H9 (cell line): ENCODE results near the gene TFG. TPM values are rescaled to one million over a fixed set of nuclear protein-coding genes. Genes with fewer than 3 reads are reported as not detected.

Source experiments
- DNase-seq: peaks from one replicate; pipeline ENCODE4 v3.0.0-alpha.2; 2017
- H2AFZ ChIP-seq: one replicate; pipeline ENCODE4 v1.6.1; 2013; ENCODE audit warnings: mild to moderate bottlenecking, low read length, control low read depth, moderate library complexity
- H2AK5ac ChIP-seq: 2 replicates; pipeline ENCODE4 v1.6.1; 2013; ENCODE audit warnings: low read length, control low read depth, mixed read lengths; ENCODE audit not compliant: insufficient read length
- H2BK120ac ChIP-seq: one replicate; pipeline ENCODE4 v1.6.1; 2013; ENCODE audit warnings: low read depth, mild to moderate bottlenecking, low read length, control low read depth, inconsistent platforms; ENCODE audit not compliant: poor library complexity, severe bottlenecking
- H2BK12ac ChIP-seq: 2 replicates; pipeline ENCODE4 v1.6.1; 2013; ENCODE audit warnings: low read length, control low read depth, mixed read lengths, low read depth; ENCODE audit not compliant: insufficient read length
- H2BK15ac ChIP-seq: 2 replicates; pipeline ENCODE4 v1.6.1; 2013; ENCODE audit warnings: low read depth, low read length, control low read depth
- H2BK20ac ChIP-seq: one replicate; pipeline ENCODE4 v1.6.1; 2013; ENCODE audit warnings: low read depth, mild to moderate bottlenecking, low read length, control low read depth, inconsistent platforms; ENCODE audit not compliant: poor library complexity, severe bottlenecking
- H2BK5ac ChIP-seq: 2 replicates; pipeline ENCODE4 v1.6.1; 2013; ENCODE audit warnings: low read length, control low read depth, mixed read lengths; ENCODE audit not compliant: insufficient read length
- H3K14ac ChIP-seq: 2 replicates; pipeline ENCODE4 v1.6.1; 2013; ENCODE audit warnings: low read length, control low read depth; ENCODE audit not compliant: insufficient read depth
- H3K18ac ChIP-seq: 2 replicates; pipeline ENCODE4 v1.6.1; 2013; ENCODE audit warnings: low read depth, mild to moderate bottlenecking, mixed read lengths, low read length, control low read depth; ENCODE audit not compliant: insufficient read length
- H3K23ac ChIP-seq: 2 replicates; pipeline ENCODE4 v1.6.1; 2013; ENCODE audit warnings: low read length, control low read depth, mixed read lengths, low read depth; ENCODE audit not compliant: insufficient read length
- H3K23me2 ChIP-seq: 2 replicates; pipeline ENCODE4 v1.6.1; 2013; ENCODE audit warnings: low read depth, mild to moderate bottlenecking, mixed read lengths, low read length, control low read depth; ENCODE audit not compliant: insufficient read length, poor library complexity, severe bottlenecking
- H3K27ac ChIP-seq: 2 replicates; pipeline ENCODE4 v1.5.1; 2013; ENCODE audit warnings: low read length, control low read depth, mixed read lengths, low read depth; ENCODE audit not compliant: insufficient read length
- H3K27me3 ChIP-seq: 2 replicates; pipeline ENCODE4 v1.6.1; 2013; ENCODE audit warnings: low read length, control low read depth, inconsistent platforms; ENCODE audit not compliant: insufficient read depth
- H3K4ac ChIP-seq: 2 replicates; pipeline ENCODE4 v1.6.1; 2013; ENCODE audit warnings: low read depth, mild to moderate bottlenecking, control low read depth, inconsistent platforms, low read length, moderate library complexity
- H3K4me1 ChIP-seq: 2 replicates; pipeline ENCODE4 v1.6.1; 2013; ENCODE audit warnings: low read length, control low read depth, inconsistent platforms; ENCODE audit not compliant: insufficient read depth
- H3K4me2 ChIP-seq: 2 replicates; pipeline ENCODE4 v1.6.1; 2013; ENCODE audit warnings: low read length, control low read depth, mixed read lengths; ENCODE audit not compliant: insufficient read length, insufficient read depth
- H3K56ac ChIP-seq: 2 replicates; pipeline ENCODE4 v1.6.1; 2013; ENCODE audit warnings: low read depth, mild to moderate bottlenecking, mixed read lengths, low read length, control low read depth; ENCODE audit not compliant: insufficient read length
- H3K79me1 ChIP-seq: 2 replicates; pipeline ENCODE4 v1.6.1; 2013; ENCODE audit warnings: low read depth, mild to moderate bottlenecking, moderate library complexity, low read length, control low read depth, inconsistent platforms; ENCODE audit not compliant: insufficient read depth, poor library complexity, severe bottlenecking
- H3K79me2 ChIP-seq: 2 replicates; pipeline ENCODE4 v1.6.1; 2013; ENCODE audit warnings: low read length, control low read depth, inconsistent platforms; ENCODE audit not compliant: insufficient read depth
- H3K9ac ChIP-seq: 2 replicates; pipeline ENCODE4 v1.6.1; 2013; ENCODE audit warnings: low read length, control low read depth, mixed read lengths; ENCODE audit not compliant: insufficient read length; ENCODE audit errors: extremely low read depth
- H3K9me3 ChIP-seq: one replicate; pipeline ENCODE4 v1.6.1; 2013; ENCODE audit warnings: low read depth, low read length, inconsistent platforms; ENCODE audit not compliant: control insufficient read depth
- H3T11ph ChIP-seq: one replicate; pipeline ENCODE4 v1.6.1; 2013; ENCODE audit warnings: mild to moderate bottlenecking, low read length, control low read depth, inconsistent platforms
- H4K20me1 ChIP-seq: one replicate; pipeline ENCODE4 v1.6.1; 2013; ENCODE audit not compliant: control insufficient read depth, insufficient read length, insufficient read depth
- H4K5ac ChIP-seq: 2 replicates; pipeline ENCODE4 v1.6.1; 2013; ENCODE audit warnings: low read depth, mild to moderate bottlenecking, mixed read lengths, low read length, control low read depth; ENCODE audit not compliant: insufficient read length
- H4K8ac ChIP-seq: replicated peaks from 2 replicates; pipeline ENCODE4 v1.6.1; 2013; ENCODE audit warnings: low read length, control low read depth, mixed read lengths, low read depth; ENCODE audit not compliant: insufficient read length
- H4K91ac ChIP-seq: 2 replicates; pipeline ENCODE4 v1.6.1; 2013; ENCODE audit warnings: low read depth, mild to moderate bottlenecking, moderate library complexity, mixed read lengths, low read length, control low read depth; ENCODE audit not compliant: insufficient read length
- H3K27ac Mint-ChIP-seq, 3 experiments: 2 replicates in 2 of 3; 3 replicates in 1 of 3; pipeline ENCODE4 v1.8.0; 2020 to 2021; ENCODE audit warnings: mixed read lengths in 3 of 3, mild to moderate bottlenecking in 1 of 3, moderate library complexity in 1 of 3
- H3K27me3 Mint-ChIP-seq: 2 replicates; pipeline ENCODE4 v1.8.0; 2021; ENCODE audit warnings: low read depth, mild to moderate bottlenecking, moderate library complexity, mixed read lengths
- H3K36me3 Mint-ChIP-seq, 3 experiments: 2 replicates in 2 of 3; 3 replicates in 1 of 3; pipeline ENCODE4 v1.8.0; 2020 to 2021; ENCODE audit warnings: low read depth in 3 of 3, mixed read lengths in 3 of 3; ENCODE audit not compliant: insufficient read depth in 1 of 3
- H3K4me1 Mint-ChIP-seq, 2 experiments: 2 replicates each; pipeline ENCODE4 v1.8.0; 2020; ENCODE audit warnings: mixed read lengths in 2 of 2
- H3K4me3 Mint-ChIP-seq, 2 experiments: 2 replicates in 1 of 2; 3 replicates in 1 of 2; pipeline ENCODE4 v1.8.0; 2020 to 2021; ENCODE audit warnings: mild to moderate bottlenecking in 2 of 2, mixed read lengths in 2 of 2, moderate library complexity in 1 of 2
- H3K9me3 Mint-ChIP-seq, 2 experiments: 2 replicates in 1 of 2; 3 replicates in 1 of 2; pipeline ENCODE4 v1.8.0; 2020; ENCODE audit warnings: mild to moderate bottlenecking in 2 of 2, mixed read lengths in 2 of 2, moderate library complexity in 1 of 2
- CTCF ChIP-seq: fragments of 200-600 bp; sonication (generic); conservative IDR thresholded peaks from 3 replicates; pipeline ENCODE4 v1.8.0; 2021; ENCODE audit warnings: antibody characterized with exemption, mild to moderate bottlenecking
- WGBS: extraction: QIAGEN DNeasy Blood & Tissue Kit; methylation state at CpG from one replicate; pipeline ENCODE4 v1.1.7; 2013; ENCODE audit warnings: missing lambda C conversion rate, low lambda C conversion rate, mixed read lengths; ENCODE audit not compliant: insufficient read length; ENCODE audit errors: extremely low coverage; 5-methylcytosine and 5-hydroxymethylcytosine counted together
- total RNA-seq: library from RNA; stranded (reverse); gene quantifications from 2 replicates; pipeline ENCODE4 v1.2.1, GENCODE V29; 2021

The TFG gene
- total RNA-seq, 1 experiment from 2014 or later: 80.7 TPM

GRCh38 chr3:100700708-100701107 lies 8.6 kb upstream of the TFG start:
- no peak overlapping the region for H4K5ac ChIP-seq
- H3K4me1 Mint-ChIP-seq: no peaks in the 10 kb centered on the region
- no peaks in the 10 kb centered on the region; a peak in 1 of 5 replicates for H3K9me3 Mint-ChIP-seq

More at GRCh38 chr3:100700708-100701107, 8.6 kb upstream of the TFG start:
- Mint-ChIP-seq H3K27me3 (peaks cover 58% of the 10 kb centered on the region), H3K36me3 (no peaks in the 10 kb centered on the region), H3K27ac (no peak overlapping the region), H3K4me3 (no peak overlapping the region)
- H3K27ac ChIP-seq: no peak overlapping the region
- no peak overlapping the region for H2BK12ac ChIP-seq
- H2BK20ac ChIP-seq: no peak overlapping the region
- no CpG with 5 or more reads among the region's 5 CpGs for WGBS
- H3T11ph ChIP-seq: no peak overlapping the region
- H3K9me3 ChIP-seq: no peaks in the 10 kb centered on the region
- H3K18ac ChIP-seq: no peak overlapping the region
- no peak overlapping the region for H3K4me2 ChIP-seq
- no peak overlapping the region for H2BK120ac ChIP-seq
- H2BK15ac ChIP-seq: no peak overlapping the region
- TF ChIP-seq CTCF: no peak
- no peaks in the 10 kb centered on the region for H3K79me1 ChIP-seq
- no peaks in the 10 kb centered on the region; the same call in 1 of the 2 replicates for H3K27me3 ChIP-seq
- no peak overlapping the region for H3K4ac ChIP-seq
- DNase-seq: no peak
- no peak overlapping the region for H3K56ac ChIP-seq
- no peaks in the 10 kb centered on the region for H4K20me1 ChIP-seq
- H3K23ac ChIP-seq: no peak overlapping the region
- H3K4me1 ChIP-seq: no peaks in the 10 kb centered on the region
- H2BK5ac ChIP-seq: no peak overlapping the region
- H3K14ac ChIP-seq: no peak overlapping the region
- H4K91ac ChIP-seq: no peak overlapping the region
- H3K79me2 ChIP-seq: no peaks in the 10 kb centered on the region
- no peak overlapping the region for H4K8ac ChIP-seq
- H2AFZ ChIP-seq: no peak overlapping the region
- H3K9ac ChIP-seq: no peak overlapping the region
- H3K23me2 ChIP-seq: no peaks in the 10 kb centered on the region
- H2AK5ac ChIP-seq: no peak overlapping the region
